ENCODE data around the gene ANO6. TPM values are rescaled to one million over a fixed set of nuclear protein-coding genes. Genes with fewer than 3 reads are reported as not detected.

ANO6 gene
- total and polyA plus RNA-seq, 8 donors: 4.0 to 34.0 (median 17.7) TPM

GRCh38 chr12:45426294-45426693 is 210.4 kb downstream of the ANO6 start:
- intact Hi-C loops (cut with DNase I): no loop called here
- no peaks in the 10 kb centered on the region for H3K27me3 ChIP-seq
- peaks cover 0 to 13% (median 0%) of the 10 kb centered on the region in 3 donors for H3K36me3 ChIP-seq
- DNase-seq (no peak), ATAC-seq (no peak), FAIRE-seq (no peak)
- H3K9me3 ChIP-seq: no peaks in the 10 kb centered on the region
- H3K4me3 ChIP-seq: no peak overlapping the region
- H3K4me1 ChIP-seq: no peaks in the 10 kb centered on the region
- no peak overlapping the region for H3K27ac ChIP-seq
- TF ChIP-seq, protein P1, sequence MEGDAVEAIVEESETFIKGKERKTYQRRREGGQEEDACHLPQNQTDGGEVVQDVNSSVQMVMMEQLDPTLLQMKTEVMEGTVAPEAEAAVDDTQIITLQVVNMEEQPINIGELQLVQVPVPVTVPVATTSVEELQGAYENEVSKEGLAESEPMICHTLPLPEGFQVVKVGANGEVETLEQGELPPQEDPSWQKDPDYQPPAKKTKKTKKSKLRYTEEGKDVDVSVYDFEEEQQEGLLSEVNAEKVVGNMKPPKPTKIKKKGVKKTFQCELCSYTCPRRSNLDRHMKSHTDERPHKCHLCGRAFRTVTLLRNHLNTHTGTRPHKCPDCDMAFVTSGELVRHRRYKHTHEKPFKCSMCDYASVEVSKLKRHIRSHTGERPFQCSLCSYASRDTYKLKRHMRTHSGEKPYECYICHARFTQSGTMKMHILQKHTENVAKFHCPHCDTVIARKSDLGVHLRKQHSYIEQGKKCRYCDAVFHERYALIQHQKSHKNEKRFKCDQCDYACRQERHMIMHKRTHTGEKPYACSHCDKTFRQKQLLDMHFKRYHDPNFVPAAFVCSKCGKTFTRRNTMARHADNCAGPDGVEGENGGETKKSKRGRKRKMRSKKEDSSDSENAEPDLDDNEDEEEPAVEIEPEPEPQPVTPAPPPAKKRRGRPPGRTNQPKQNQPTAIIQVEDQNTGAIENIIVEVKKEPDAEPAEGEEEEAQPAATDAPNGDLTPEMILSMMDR (IDR thresholded peaks at IDR 0.05): no peak
- WGBS, 2 donors: 92 to 95% methylated on average over 4 of the region's 4 CpGs

DNA sequence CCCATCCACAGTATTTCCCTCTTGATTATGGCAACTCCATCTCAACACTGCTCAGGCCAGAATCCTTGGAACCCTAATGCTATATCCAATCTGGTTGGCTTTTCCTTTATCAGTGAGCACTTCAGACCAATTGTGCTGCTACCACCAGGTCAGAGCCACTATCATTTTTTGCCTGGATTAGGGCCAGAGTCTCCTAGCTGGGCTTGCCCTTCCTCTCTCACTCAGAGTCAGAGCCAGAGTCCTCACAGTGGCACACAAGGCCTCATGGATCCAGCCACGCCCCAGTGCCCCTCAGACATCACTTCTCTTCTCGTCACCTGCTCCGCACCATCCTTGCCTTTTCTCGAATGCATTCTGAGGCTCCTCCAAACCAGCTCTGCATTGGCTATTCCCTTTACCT is 211.1 kb downstream of the ANO6 start:
- TF ChIP-seq, protein P1 (IDR thresholded peaks at IDR 0.05): no peak
- intact Hi-C loops (cut with DNase I): no loop called here
- H3K9me3 ChIP-seq: no peaks in the 10 kb centered on the region
- no peak overlapping the region for H3K27ac ChIP-seq
- DNase-seq (no peak), ATAC-seq (no peak), FAIRE-seq (no peak)
- H3K36me3 ChIP-seq: peaks cover 0 to 18% (median 0%) of the 10 kb centered on the region in 3 donors
- 98 to 99% methylated on average over 4 of the region's 4 CpGs for WGBS, 2 donors
- no peak overlapping the region for H3K4me3 ChIP-seq
- H3K4me1 ChIP-seq: no peaks in the 10 kb centered on the region
- H3K27me3 ChIP-seq: no peaks in the 10 kb centered on the region

GRCh38 chr12:45429831-45430230 is 213.9 kb downstream of the ANO6 start:
- FAIRE-seq (no peak), ATAC-seq (no peak), DNase-seq (no peak)
- no peaks in the 10 kb centered on the region for H3K9me3 ChIP-seq
- 96 to 97% methylated on average over 1 of the region's 1 CpG for WGBS, 2 donors
- no peak overlapping the region for H3K4me3 ChIP-seq
- H3K4me1 ChIP-seq: no peaks in the 10 kb centered on the region
- intact Hi-C loops (cut with DNase I): no loop called here
- H3K36me3 ChIP-seq: peaks cover 0 to 18% (median 0%) of the 10 kb centered on the region in 3 donors
- TF ChIP-seq, protein P1 (IDR thresholded peaks at IDR 0.05): no peak
- H3K27me3 ChIP-seq: no peaks in the 10 kb centered on the region
- no peak overlapping the region for H3K27ac ChIP-seq

- WGBS, 2 donors: 93 to 98% methylated on average over 5 of the region's 5 CpGs
- FAIRE-seq (no peak), DNase-seq (no peak), ATAC-seq (no peak)
- intact Hi-C loops (cut with DNase I): no loop called here
- Histone ChIP-seq H3K36me3 (peaks cover 0 to 18% (median 0%) of the 10 kb centered on the region in 3 donors), H3K9me3 (no peaks in the 10 kb centered on the region), H3K27ac (no peak overlapping the region), H3K4me3 (no peak overlapping the region), H3K4me1 (no peaks in the 10 kb centered on the region), H3K27me3 (no peaks in the 10 kb centered on the region)
- TF ChIP-seq, protein P1 (IDR thresholded peaks at IDR 0.05): no peak
Measured at GRCh38 chr12:45431126-45431525, 215.2 kb downstream of the ANO6 start.

GRCh38 chr12:45432710-45433109 is 216.8 kb downstream of the ANO6 start:
- 97 to 99% methylated on average over 5 of the region's 5 CpGs for WGBS, 2 donors
- intact Hi-C loops (cut with DNase I): no loop called here
- no peaks in the 10 kb centered on the region for H3K4me1 ChIP-seq
- H3K4me3 ChIP-seq: no peak overlapping the region
- FAIRE-seq (no peak), ATAC-seq (no peak), DNase-seq (no peak)
- no peaks in the 10 kb centered on the region for H3K9me3 ChIP-seq
- H3K27me3 ChIP-seq: no peaks in the 10 kb centered on the region
- TF ChIP-seq, protein P1 (IDR thresholded peaks at IDR 0.05): no peak
- H3K36me3 ChIP-seq: peaks cover 0 to 18% (median 0%) of the 10 kb centered on the region in 3 donors
- no peak overlapping the region for H3K27ac ChIP-seq
